Kasumi-1 (cell line): ENCODE data around the gene EXOC1.
"Not testable (repeated sequence)": the region's sequence is repeated elsewhere in the genome, so short reads cannot be mapped to it uniquely, and the experiment has no call there.

Experiments used
- DNase-seq, 2 experiments: peaks; one replicate each; lab custom pipeline; 2025; lab: John Stamatoyannopoulos, UW

Gene EXOC1

GRCh38 chr4:55853484-55854046 is at the start of gene EXOC1:
Gene EXOC1 (plus strand): TSS chr4:55853648. CDS start chr4:55858324, 4,676 bp downstream.
- DNase-seq, result peak; percentile 100

GRCh38 chr4:55807556-55807955 is 45.9 kb upstream of the EXOC1 start:
- DNase-seq, result no peak

DNA sequence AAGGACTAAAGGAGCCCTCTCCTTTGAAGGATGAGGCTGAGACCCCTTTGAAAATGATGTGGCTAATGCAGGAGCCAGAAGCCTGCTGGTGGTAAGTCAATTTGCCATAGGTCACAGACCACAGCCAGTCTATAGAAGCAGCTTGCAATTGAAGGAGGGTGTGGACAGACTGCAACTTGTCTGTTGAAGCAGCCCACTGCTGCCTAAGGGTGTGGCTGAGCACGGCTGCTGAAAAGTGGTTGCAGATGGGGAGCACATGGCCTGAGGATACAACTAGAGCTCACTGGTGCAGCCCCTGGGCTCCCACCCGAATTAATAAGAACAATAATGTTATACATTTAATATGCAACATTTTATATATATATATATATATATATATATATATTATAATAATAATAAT is 45.3 kb upstream of the EXOC1 start:
- no peak for DNase-seq

- DNase-seq, result no peak
These were observed 44.8 kb upstream of the EXOC1 start for GRCh38 chr4:55808632-55809031.

DNA sequence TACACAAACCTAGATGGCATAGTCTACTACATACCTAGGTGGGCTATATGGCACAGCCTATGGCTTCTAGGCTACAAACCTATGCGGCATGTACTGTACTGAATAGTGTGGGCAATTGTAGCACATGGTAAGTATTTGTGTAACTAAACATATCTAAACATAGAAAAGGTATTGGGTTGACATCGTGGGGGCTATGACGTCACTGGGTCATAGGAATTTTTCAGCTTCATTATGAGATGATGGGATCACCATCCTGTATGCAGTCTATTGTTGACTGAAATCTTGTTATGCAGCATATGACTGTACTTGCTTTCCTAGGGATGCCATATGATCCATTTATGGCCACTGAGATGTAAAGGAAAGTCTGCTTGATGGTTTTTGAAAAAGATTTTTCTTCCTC is 35.8 kb upstream of the EXOC1 start:
- no peak for DNase-seq

DNA sequence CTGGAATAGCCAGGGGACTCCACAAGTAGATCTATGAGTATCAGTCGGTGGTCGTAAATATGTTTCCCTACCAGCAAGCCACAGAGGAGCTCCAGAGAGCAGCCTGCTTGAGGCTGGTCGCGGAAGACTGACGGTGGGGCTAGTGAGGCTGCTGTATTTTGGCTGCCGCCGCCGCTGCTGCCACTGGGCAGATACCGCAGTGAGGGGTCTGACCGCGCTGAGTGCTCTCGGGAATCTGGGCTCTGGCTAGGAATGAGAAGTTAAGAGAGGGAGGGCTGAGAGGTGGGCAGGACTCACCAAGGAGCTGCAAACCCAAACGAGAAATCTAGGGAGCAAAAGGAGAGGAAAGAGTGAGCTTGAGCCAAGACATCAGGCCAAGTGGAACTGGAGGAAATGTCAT is 33.8 kb upstream of the EXOC1 start, which contains the start of gene EXOC1L:
Gene EXOC1L (plus strand): TSS at position 157 of the 400 bp plus-strand sequence. CDS start 237 bp downstream, at position 394.
- no peak for DNase-seq

DNA sequence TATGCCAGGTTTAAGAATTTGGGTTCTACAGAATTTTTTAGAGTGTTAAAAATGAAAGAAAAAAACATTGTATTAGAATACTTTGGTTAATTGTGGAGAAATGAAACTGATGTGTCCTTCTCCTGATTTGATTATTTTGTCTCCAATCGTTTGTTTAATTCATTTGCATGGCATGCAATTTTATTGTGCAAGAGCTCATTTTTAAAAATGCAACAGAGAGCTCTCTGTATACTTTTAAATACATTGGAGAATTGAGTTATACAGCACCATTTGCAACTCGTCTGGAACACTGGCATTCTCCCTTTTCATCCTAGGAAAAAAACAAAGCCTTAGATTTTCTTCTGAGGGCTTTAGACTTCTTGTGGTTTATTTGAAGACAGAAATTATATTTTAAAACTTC is 33.2 kb upstream of the EXOC1 start:
- no peak for DNase-seq

DNA sequence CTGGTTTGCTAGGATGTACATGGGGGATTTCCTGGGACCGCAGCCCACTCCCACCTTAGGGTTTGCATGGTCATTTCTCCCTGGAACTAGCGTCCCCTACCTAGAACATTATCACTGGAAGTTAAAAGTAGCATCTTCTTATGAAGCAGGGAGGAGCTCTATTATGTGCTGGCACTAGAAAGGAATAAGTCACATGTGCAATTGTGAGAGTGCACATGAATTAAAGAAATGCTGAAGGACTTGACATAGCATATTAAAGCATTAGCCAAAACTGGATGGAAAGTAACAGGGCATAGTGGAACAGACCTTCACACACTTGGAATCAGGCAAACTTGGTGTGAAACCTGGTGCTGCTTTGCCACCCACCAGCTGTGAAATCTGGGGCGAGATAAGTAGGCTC is 31.1 kb upstream of the EXOC1 start:
- DNase-seq, result no peak

- DNase-seq, result no peak
These were observed 28.6 kb upstream of the EXOC1 start for GRCh38 chr4:55824865-55825264.

DNA sequence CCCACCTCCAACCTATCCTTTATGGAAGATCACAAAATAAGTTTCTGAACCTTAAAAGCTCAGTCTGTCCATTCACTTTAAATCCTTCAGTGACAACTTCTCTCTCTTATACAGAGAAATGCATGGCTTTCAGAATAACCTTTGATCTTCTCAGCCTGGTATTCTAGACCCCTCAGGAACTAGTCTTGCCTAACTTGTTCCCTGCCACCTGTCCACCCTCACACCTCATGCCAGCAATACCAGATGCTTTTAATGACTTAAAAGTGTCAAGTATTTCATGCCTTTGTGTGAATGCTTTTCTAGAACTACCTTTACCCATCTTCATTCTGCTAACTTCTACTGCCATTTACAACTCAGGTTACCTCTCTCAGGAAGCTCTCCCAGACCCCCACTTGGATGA is 26.5 kb upstream of the EXOC1 start:
- DNase-seq, result no peak

DNA sequence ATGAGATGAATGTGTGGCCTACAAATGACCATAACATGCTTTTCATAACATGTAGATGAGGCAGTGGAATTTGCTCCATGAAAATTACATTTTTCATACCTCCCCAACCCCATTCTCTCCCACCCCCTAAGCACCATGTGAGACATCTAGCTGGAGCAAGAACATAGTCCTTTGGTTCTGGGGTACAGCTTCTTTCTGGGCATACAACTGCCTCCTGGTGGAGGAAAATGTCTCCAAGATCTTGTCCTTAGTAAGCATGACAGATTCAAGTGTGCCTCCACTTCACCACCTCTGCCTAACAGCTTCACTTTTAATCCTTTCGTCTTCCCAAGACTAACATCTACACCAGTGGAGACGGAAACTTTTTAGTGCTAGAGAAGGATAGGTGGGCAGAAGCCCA is 25.9 kb upstream of the EXOC1 start:
- no peak for DNase-seq

DNA sequence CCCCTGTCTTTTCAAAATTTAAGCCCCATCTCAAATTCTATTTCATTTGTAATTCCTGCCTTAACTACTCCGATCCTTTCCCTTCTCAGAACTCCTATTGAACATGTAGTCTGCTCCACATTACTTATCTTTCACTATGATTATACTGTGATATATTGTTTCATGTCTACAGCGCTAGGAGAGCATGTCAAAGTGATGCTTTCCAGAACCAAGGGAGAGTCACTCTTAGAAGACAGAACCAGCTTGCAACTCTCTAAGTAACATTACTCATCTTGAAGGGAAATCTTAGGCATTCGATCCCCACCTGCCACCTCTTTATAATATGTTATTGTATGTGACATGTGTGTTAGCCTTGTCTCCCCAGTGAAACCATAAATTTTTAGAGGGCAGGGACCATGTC is 23.4 kb upstream of the EXOC1 start:
- no peak for DNase-seq

GRCh38 chr4:55830716-55831115 is 22.7 kb upstream of the EXOC1 start:
- no peak for DNase-seq

- no peak for DNase-seq
These were observed 19.2 kb upstream of the EXOC1 start for GRCh38 chr4:55834086-55834795.

DNA sequence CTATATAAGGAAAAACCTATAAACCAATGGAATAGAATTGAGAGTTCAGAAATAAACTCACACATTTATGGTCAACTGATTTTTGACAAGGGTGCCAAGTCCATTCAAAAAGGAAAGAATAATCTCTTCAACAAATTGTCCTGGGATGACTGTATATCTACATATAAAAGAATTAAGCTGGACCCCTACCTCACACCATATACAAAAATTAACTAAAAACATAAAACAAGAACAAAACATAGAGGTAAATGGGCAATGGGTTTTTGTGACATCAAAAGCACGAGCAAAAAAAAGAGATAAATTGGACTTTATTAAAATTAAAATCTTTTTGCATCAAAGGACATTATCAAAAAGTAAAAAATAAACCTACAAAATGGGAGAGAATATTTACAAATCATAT is 15.5 kb upstream of the EXOC1 start:
- DNase-seq, result no peak

GRCh38 chr4:55838356-55838755 is 15.1 kb upstream of the EXOC1 start:
- DNase-seq, result no peak

GRCh38 chr4:55838952-55839351 is 14.5 kb upstream of the EXOC1 start:
- DNase-seq, result no peak

DNA sequence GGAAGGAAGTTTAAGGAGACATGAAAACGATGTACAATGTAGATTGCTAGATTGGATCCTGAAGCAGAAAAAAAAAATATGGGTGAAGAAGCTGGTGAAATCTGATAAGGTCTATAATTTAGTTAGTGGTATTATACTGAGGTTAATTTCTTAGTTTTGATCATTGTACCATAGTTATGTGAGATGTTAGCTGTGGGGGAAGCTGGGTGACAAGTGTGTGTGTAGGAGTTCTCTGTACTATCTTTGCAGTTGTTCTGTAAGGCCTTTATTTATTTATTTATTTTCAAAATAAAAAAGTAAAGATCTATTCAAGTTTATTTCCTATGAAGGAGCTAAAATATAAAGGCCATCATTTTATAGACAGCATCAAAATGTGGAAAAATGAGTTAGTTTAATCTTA is 12.5 kb upstream of the EXOC1 start:
- DNase-seq, result no peak

GRCh38 chr4:55841373-55842239 is 11.8 kb upstream of the EXOC1 start:
- DNase-seq, result not testable (repeated sequence)

- not testable (repeated sequence) for DNase-seq
These were observed 11.1 kb upstream of the EXOC1 start for GRCh38 chr4:55842312-55842711.

DNA sequence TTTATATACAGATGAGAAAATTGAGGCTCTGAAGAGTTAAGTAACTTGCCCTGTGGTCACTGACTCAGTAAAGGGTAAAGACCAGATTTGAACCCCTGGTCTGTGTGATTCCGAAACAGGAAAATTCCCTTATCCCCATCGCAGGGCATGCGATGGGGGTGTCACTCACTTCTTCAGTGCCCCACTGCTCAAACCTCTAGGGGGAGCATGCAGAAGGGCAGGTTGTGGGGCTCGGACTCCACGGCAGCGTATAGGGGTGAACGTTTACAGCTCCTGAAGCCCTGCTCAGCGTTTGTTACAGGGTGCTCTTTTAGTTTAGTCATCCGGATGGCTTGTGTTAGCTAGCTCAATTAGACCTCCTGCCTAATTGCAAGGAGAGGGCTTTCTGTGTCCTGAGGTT is 3.7 kb upstream of the EXOC1 start:
- no peak for DNase-seq

DNA sequence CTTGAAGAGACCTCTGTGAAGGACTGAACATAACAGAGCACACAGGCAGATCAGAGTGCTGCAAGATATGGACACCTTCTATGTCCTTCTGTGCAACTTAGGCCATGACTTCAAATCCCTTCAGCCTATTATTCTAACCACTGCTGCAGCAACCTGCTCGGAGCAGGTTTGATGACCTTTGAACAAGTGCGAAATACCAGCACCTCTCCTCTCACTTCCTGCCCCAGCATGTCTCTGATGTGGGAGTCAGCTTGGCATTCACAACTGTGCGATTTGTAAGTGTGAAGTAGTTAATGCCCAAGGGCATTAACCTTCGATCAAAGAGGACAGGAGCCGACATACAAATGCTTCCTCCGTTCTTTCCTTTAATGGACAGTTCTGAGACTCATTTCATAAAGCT is 1.6 kb upstream of the EXOC1 start:
- DNase-seq, result no peak

GRCh38 chr4:55854129-55854528 is 681 bp downstream of the EXOC1 start:
- peak; percentile 56 to 70 for DNase-seq
